Fibroblast of lung (primary cell): Measurements from ENCODE around the gene RIT2.
"Not testable (repeated sequence)": the region's sequence is repeated elsewhere in the genome, so short reads cannot be mapped to it uniquely, and the experiment has no call there.

Experiments
- EZH2 ChIP-seq: IDR thresholded peaks from 2 replicates; pipeline ENCODE4 v1.5.1; 2012; ENCODE audit warnings: low read length, control low read depth, mild to moderate bottlenecking; ENCODE audit errors: missing control alignments
- TF ChIP-seq, protein P1 (sequence below), 2 donors: IDR thresholded peaks in 1 of 2; conservative IDR thresholded peaks in 1 of 2; 1 replicate in 1 of 2; 2 replicates in 1 of 2; pipeline ENCODE4 v1.5.1; 2011 to 2012; ENCODE audit warnings: low read length in 2 of 2, control low read depth in 1 of 2, inconsistent platforms in 1 of 2, low read depth in 1 of 2, mild to moderate bottlenecking in 1 of 2

DNA sequence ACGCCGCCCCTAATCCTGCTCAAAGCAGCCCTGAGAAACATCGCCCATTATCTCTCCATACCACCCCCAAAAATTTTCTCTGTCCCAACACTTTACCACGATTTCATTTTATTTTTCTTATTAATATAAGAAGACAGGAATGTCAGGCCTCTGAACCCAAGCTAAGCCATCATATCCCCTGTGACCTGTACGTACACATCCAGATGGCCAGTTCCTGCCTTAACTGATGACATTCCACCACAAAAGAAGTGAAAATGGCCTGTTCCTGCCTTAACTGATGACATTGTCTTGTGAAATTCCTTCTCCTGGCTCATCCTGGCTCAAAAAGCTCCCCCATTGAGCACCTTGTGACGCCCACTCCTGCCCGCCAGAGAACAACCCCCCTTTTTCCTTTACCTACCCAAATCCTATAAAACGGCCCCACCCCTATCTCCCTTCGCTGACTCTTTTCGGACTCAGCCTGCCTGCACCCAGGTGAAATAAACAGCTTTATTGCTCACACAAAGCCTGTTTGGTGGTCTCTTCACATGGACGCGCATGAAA is 373.6 kb downstream of the RIT2 start:
- TF ChIP-seq, protein P1, sequence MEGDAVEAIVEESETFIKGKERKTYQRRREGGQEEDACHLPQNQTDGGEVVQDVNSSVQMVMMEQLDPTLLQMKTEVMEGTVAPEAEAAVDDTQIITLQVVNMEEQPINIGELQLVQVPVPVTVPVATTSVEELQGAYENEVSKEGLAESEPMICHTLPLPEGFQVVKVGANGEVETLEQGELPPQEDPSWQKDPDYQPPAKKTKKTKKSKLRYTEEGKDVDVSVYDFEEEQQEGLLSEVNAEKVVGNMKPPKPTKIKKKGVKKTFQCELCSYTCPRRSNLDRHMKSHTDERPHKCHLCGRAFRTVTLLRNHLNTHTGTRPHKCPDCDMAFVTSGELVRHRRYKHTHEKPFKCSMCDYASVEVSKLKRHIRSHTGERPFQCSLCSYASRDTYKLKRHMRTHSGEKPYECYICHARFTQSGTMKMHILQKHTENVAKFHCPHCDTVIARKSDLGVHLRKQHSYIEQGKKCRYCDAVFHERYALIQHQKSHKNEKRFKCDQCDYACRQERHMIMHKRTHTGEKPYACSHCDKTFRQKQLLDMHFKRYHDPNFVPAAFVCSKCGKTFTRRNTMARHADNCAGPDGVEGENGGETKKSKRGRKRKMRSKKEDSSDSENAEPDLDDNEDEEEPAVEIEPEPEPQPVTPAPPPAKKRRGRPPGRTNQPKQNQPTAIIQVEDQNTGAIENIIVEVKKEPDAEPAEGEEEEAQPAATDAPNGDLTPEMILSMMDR (conservative IDR thresholded peaks at IDR 0.05 in 1 of 2, IDR thresholded peaks at IDR 0.05 in 1 of 2; ENCODE audit: low read depth in 1 of 2, low read length in 2 of 2), result not testable (repeated sequence)
- TF ChIP-seq EZH2, result not testable (repeated sequence)
